ENCODE data around the gene KIF12. TPM values are rescaled to one million over a fixed set of nuclear protein-coding genes. Genes with fewer than 3 reads are reported as not detected.

The KIF12 gene
- total and polyA plus RNA-seq, 2 of the 13 experiments (the other 11 are each of a cell fraction or from before 2014, with no cell fraction given): 1.8 to 12.5 TPM

DNA sequence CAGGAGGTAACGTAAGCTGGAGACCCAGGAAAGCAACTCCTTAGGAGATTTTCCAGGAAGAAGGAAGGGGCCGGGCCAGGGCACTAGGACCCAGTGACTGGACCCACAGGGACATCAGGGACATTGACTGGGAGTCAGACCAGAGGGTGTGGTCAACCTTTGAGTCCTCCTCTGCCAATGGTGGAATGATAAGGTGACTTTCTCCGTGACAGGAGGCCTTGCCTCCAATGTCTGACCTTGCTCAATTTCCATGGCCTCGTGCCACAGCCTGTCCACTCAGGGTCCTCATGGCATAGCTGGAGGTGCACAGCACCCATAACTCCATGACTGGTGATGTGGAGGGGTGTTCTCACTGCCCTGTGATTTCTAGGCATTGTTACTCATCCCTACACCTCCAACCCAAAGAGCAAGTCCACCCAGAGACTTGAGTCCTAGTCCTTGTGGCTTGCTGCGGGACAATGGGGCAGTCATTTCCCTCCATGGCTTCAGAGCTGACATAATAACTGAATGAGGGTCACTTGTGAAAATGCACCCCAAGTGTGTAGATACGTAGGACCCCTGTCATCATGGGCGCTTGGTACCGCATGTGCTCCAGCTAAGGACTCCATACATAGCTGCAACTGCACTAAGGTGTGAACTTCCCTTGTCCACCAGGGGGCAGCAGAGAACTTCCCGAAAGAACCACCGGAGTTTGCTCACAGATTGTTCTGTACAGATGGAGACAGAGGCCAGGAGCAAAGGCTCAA, 16.9 kb downstream of the KIF12 start (continued):
- TF ChIP-seq ZNF143 (CRISPR knock-in tag; IDR thresholded peaks at IDR 0.05): no peak
- peak; percentile 25; the same call in 1 of the 2 replicates for TF ChIP-seq MEF2D (CRISPR knock-in tag; IDR thresholded peaks at IDR 0.05)
- no peak for TF ChIP-seq ZNF432 (CRISPR knock-in tag; IDR thresholded peaks at IDR 0.05; ENCODE audit: borderline replicate concordance)
- no peak; the same call in 1 of the 2 replicates for TF ChIP-seq ZNF556 (CRISPR knock-in tag; IDR thresholded peaks at IDR 0.05; ENCODE audit: borderline replicate concordance)
- TF ChIP-seq WIZ (CRISPR knock-in tag; IDR thresholded peaks at IDR 0.05): peak; percentile 33; the same call in 1 of the 2 replicates
- no peak; the same call in 1 of the 2 replicates for TF ChIP-seq PAX8 (CRISPR knock-in tag; IDR thresholded peaks at IDR 0.05; ENCODE audit: borderline replicate concordance)
- peak; percentile 65; the same call in 1 of the 2 replicates for TF ChIP-seq KLF6 (CRISPR knock-in tag; IDR thresholded peaks at IDR 0.05)
- peak; percentile 75 for TF ChIP-seq HDAC1 (CRISPR knock-in tag; IDR thresholded peaks at IDR 0.05)
- TF ChIP-seq, protein P1, sequence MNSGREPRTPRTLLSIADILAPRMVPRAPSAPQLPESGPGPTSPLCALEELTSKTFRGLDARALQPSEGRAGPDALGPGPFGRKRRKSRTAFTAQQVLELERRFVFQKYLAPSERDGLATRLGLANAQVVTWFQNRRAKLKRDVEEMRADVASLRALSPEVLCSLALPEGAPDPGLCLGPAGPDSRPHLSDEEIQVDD (CRISPR knock-in tag; IDR thresholded peaks at IDR 0.05; ENCODE audit: borderline replicate concordance): 0 out of 2 replicates have a peak, but pooled peaks have one; percentile 33
- TF ChIP-seq, protein P2, sequence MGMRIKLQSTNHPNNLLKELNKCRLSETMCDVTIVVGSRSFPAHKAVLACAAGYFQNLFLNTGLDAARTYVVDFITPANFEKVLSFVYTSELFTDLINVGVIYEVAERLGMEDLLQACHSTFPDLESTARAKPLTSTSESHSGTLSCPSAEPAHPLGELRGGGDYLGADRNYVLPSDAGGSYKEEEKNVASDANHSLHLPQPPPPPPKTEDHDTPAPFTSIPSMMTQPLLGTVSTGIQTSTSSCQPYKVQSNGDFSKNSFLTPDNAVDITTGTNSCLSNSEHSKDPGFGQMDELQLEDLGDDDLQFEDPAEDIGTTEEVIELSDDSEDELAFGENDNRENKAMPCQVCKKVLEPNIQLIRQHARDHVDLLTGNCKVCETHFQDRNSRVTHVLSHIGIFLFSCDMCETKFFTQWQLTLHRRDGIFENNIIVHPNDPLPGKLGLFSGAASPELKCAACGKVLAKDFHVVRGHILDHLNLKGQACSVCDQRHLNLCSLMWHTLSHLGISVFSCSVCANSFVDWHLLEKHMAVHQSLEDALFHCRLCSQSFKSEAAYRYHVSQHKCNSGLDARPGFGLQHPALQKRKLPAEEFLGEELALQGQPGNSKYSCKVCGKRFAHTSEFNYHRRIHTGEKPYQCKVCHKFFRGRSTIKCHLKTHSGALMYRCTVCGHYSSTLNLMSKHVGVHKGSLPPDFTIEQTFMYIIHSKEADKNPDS (CRISPR knock-in tag; IDR thresholded peaks at IDR 0.05): peak; percentile 76; the same call in 1 of the 2 replicates
- TF ChIP-seq KDM1A (CRISPR knock-in tag; IDR thresholded peaks at IDR 0.05): no peak
- TF ChIP-seq ZNF33A (CRISPR knock-in tag; IDR thresholded peaks at IDR 0.05; ENCODE audit: borderline replicate concordance): no peak
- no peak for TF ChIP-seq MTA3 (CRISPR knock-in tag; IDR thresholded peaks at IDR 0.05)
- TF ChIP-seq, protein P3, sequence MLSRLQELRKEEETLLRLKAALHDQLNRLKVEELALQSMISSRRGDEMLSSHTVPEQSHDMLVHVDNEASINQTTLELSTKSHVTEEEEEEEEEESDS (CRISPR knock-in tag; IDR thresholded peaks at IDR 0.05; ENCODE audit: borderline replicate concordance): no peak
- TF ChIP-seq MYNN (CRISPR knock-in tag; IDR thresholded peaks at IDR 0.05; ENCODE audit: low read depth): no peak; the same call in 1 of the 2 replicates
- peak; percentile 91 for TF ChIP-seq ZNF644 (CRISPR knock-in tag; IDR thresholded peaks at IDR 0.05; ENCODE audit: low read depth)
- TF ChIP-seq, protein P4, sequence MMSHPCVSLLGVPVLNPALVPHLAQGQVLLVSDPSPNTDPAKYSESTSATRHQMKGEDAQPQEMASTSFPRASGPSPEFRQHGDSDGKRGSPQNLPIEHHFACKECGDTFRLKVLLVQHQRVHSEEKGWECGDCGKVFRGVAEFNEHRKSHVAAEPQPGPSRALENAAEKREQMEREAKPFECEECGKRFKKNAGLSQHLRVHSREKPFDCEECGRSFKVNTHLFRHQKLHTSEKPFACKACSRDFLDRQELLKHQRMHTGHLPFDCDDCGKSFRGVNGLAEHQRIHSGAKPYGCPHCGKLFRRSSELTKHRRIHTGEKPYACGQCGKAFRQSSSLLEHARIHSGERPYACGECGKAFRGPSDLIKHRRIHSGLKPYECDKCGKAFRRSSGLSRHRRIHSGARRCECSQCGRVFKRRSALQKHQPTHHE (CRISPR knock-in tag; IDR thresholded peaks at IDR 0.05; ENCODE audit: borderline replicate concordance): no peak
- TF ChIP-seq, protein P5, sequence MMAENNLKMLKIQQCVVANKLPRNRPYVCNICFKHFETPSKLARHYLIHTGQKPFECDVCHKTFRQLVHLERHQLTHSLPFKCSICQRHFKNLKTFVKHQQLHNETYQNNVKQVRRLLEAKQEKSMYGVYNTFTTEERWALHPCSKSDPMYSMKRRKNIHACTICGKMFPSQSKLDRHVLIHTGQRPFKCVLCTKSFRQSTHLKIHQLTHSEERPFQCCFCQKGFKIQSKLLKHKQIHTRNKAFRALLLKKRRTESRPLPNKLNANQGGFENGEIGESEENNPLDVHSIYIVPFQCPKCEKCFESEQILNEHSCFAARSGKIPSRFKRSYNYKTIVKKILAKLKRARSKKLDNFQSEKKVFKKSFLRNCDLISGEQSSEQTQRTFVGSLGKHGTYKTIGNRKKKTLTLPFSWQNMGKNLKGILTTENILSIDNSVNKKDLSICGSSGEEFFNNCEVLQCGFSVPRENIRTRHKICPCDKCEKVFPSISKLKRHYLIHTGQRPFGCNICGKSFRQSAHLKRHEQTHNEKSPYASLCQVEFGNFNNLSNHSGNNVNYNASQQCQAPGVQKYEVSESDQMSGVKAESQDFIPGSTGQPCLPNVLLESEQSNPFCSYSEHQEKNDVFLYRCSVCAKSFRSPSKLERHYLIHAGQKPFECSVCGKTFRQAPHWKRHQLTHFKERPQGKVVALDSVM (CRISPR knock-in tag; IDR thresholded peaks at IDR 0.05): peak; percentile 61
- TF ChIP-seq CREBL2 (CRISPR knock-in tag; IDR thresholded peaks at IDR 0.05; ENCODE audit: borderline replicate concordance): 0 out of 2 replicates have a peak, but pooled peaks have one; percentile 31
- TF ChIP-seq, protein P6, sequence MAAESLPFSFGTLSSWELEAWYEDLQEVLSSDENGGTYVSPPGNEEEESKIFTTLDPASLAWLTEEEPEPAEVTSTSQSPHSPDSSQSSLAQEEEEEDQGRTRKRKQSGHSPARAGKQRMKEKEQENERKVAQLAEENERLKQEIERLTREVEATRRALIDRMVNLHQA (CRISPR knock-in tag; IDR thresholded peaks at IDR 0.05): no peak
- TF ChIP-seq NFKBIZ (CRISPR knock-in tag; IDR thresholded peaks at IDR 0.05): peak; percentile 86
- peak; percentile 69 for TF ChIP-seq ZNF205 (CRISPR knock-in tag; IDR thresholded peaks at IDR 0.05)
- TF ChIP-seq ZBTB7A (CRISPR knock-in tag; IDR thresholded peaks at IDR 0.05): peak; percentile 79
- TF ChIP-seq POLR2AphosphoS5 (IDR thresholded peaks at IDR 0.05; ENCODE audit: low read depth, low read length): peak; percentile 62
